D721Med (cell line): ENCODE measurements around the gene LRATD1.

Experiments used
- DNase-seq: peaks from one replicate; pipeline ENCODE4 v3.0.0; 2011; ENCODE audit warnings: low spot score; ENCODE audit not compliant: insufficient read length
- FAIRE-seq: peaks from 2 replicates; lab custom pipeline; 2011; peaks lifted over from hg19 to GRCh38; lab: Jason Lieb, UNC
- CTCF ChIP-seq: IDR thresholded peaks from 2 replicates; pipeline ENCODE4 v1.5.1; 2012; ENCODE audit warnings: mild to moderate bottlenecking, control low read depth; ENCODE audit not compliant: insufficient read depth; ENCODE audit errors: missing control alignments

LRATD1 gene

GRCh38 chr2:14675489-14675888, 43.0 kb downstream of the LRATD1 start:
- no peak for TF ChIP-seq CTCF
- FAIRE-seq (peak; percentile 95), DNase-seq (no peak)

- FAIRE-seq (no peak), DNase-seq (no peak)
- TF ChIP-seq CTCF: no peak
Measured at GRCh38 chr2:14676371-14676770, 43.9 kb downstream of the LRATD1 start.

GRCh38 chr2:14677039-14677438, 44.5 kb downstream of the LRATD1 start:
- DNase-seq: no peak
- no peak for FAIRE-seq
- TF ChIP-seq CTCF: no peak

- no peak for FAIRE-seq
Measured at GRCh38 chr2:14678761-14679160, 46.2 kb downstream of the LRATD1 start.

GRCh38 chr2:14681608-14682007, 49.1 kb downstream of the LRATD1 start:
- no peak for TF ChIP-seq CTCF
- no peak for FAIRE-seq
- DNase-seq: no peak

More at GRCh38 chr2:14678761-14679160, 46.2 kb downstream of the LRATD1 start:
- no peak for TF ChIP-seq CTCF
- DNase-seq: no peak
